Activated CD4-positive, alpha-beta T cell treated with anti-CD3 and anti-CD28 coated beads, Interleukin-2, Interleukin-6, amounts not matched to agents 100 ng/mL and 50 ng/mL, durations not matched to agents 16 hours and 8 hours (primary cell): ENCODE results near the gene ADORA3.

Experiments used
- DNase-seq: peaks from one replicate; pipeline ENCODE4 v3.0.0-alpha.2; 2020

ADORA3 gene

GRCh38 chr1:111474106-111474505 lies 29.3 kb downstream of the ADORA3 start:
- DNase-seq: no peak

- no peak for DNase-seq
Observed at GRCh38 chr1:111471538-111471937, 31.9 kb downstream of the ADORA3 start.

- DNase-seq: peak; percentile 81
Observed at GRCh38 chr1:111471012-111471411, 32.4 kb downstream of the ADORA3 start.

GRCh38 chr1:111470596-111470995 lies 32.8 kb downstream of the ADORA3 start:
- no peak for DNase-seq

GRCh38 chr1:111469539-111469938 lies 33.9 kb downstream of the ADORA3 start:
- DNase-seq: no peak

GRCh38 chr1:111468717-111469100 lies 34.7 kb downstream of the ADORA3 start:
- DNase-seq: no peak

GRCh38 chr1:111467865-111468716 lies 35.3 kb downstream of the ADORA3 start:
- DNase-seq: no peak

- no peak for DNase-seq
Observed at GRCh38 chr1:111466480-111466879, 37.0 kb downstream of the ADORA3 start.

- DNase-seq: no peak
Observed at GRCh38 chr1:111465754-111466153, 37.7 kb downstream of the ADORA3 start.

GRCh38 chr1:111463029-111463683 lies 40.3 kb downstream of the ADORA3 start:
- no peak for DNase-seq

- DNase-seq: no peak
Observed at GRCh38 chr1:111462370-111463028, 40.9 kb downstream of the ADORA3 start.

- DNase-seq: no peak
Observed at GRCh38 chr1:111461765-111462164, 41.7 kb downstream of the ADORA3 start.

- no peak for DNase-seq
Observed at GRCh38 chr1:111455642-111456031, 47.8 kb downstream of the ADORA3 start.

GRCh38 chr1:111454859-111455641 lies 48.4 kb downstream of the ADORA3 start:
- peak; percentile 62 for DNase-seq

GRCh38 chr1:111453706-111454105 lies 49.7 kb downstream of the ADORA3 start:
- no peak for DNase-seq

- DNase-seq: no peak
Observed at GRCh38 chr1:111452581-111452980, 50.9 kb downstream of the ADORA3 start.

GRCh38 chr1:111450185-111450584 lies 53.2 kb downstream of the ADORA3 start:
- DNase-seq: no peak

- DNase-seq: no peak
Observed at GRCh38 chr1:111449703-111450017, 53.8 kb downstream of the ADORA3 start.
